Fibroblast of skin of scalp (primary cell): ENCODE results near the gene INPP4B.
A peak's percentile ranks its signal among the peaks of the same experiment; 100 is the strongest.

ENCODE experiments used
- DNase-seq: peaks from one replicate; pipeline ENCODE4 v3.0.0-alpha.2; 2013

Gene INPP4B

DNA sequence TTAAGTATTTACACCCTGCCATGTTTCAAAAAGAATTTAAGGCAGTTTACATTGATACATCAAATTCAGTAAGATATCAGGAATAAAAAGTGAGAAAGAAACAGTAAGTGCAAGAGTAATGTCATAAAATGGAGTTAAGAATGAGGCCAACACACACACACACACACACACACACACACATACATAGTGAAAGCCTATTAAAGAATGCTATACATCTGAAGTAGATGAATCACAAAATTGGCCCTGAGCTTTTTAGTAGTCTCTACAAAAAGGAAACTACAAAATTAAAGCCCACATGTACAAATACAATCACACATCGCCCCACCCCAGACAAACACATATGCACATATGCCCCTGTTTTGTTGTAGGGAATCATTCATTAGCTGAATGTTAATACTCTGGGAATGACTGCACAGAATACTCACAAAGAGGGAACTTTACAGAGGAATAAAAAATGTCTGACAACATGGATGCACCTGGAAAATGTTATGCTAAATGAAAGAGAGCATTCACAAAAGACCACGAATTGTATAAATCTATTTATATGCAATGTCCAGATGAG lies 780.9 kb downstream of the INPP4B start:
- DNase-seq, result peak; percentile 51

DNA sequence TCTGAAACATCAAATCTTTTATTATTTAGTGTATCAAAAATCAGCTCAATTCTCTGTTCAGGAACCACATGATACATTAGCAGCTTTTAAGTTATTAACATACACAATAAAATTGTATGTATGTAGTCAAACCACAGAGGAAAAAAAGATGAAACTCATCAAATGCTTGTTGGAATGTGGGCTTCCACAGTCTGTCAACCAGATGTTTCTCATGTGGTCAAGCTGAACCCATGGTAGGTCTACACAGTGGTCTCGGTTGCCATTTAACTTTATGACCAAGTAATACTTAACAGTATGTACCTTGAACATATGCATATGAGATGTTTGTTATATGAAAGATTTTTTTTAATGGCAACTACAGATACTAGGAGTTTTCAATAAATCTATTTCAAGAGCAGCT lies 781.9 kb downstream of the INPP4B start:
- DNase-seq, result peak; percentile 13

DNA sequence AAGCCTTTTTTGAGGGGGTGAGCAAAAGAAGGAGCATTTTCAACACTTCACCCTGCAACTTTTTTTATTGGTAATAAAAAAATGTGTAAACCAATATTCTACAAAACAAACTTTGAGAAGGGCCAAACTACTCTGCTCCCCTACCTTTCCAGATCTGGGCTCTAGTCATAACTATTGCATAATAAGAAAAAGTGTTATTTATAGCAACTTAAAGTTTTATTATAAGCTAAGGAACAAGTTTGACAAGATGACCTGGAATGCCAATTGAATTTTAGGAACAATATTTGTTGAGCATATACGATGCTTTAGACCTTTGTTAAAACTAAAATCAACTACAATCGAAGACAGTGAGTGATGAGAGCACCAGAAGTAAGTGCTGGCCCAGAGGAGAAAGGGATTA lies 800.1 kb downstream of the INPP4B start:
- no peak for DNase-seq

DNA sequence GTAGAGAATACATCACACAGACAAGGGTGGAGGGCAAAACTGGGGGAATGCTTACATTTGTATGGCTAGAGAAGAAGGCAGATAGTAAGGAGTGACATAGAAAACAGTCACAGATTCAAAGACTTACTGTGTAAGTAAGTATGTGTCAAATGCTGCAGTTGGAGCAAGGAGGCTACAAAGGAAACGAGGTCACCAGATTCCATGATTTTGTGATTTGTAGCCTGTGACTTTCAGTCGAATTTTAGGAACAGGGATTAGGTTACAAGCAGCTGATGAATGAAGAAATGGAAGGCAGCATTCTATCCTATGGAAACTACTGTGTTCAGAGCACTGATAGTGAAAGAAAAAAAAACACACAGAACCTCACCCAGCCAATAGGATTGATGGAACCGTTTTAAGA lies 801.8 kb downstream of the INPP4B start:
- peak; percentile 41 for DNase-seq

DNA sequence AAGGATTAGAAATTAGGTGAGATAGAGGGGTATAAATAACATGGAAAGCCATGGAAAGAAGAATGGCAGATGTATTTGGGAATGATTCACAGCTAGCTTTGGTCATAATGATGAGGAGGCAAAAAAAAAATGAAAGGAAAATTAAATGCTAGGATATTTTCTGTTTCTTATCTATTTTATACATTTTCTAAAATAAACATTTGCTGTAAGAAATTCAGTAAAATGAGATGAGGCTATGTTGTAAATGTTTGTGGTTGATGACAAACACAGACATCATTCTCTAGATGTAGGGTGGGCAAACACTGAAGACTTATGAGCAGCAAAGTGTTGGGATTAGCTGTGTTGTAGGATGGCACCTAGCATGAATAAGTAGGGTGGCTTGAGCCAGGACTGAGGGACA lies 802.6 kb downstream of the INPP4B start:
- peak; percentile 37 for DNase-seq

DNA sequence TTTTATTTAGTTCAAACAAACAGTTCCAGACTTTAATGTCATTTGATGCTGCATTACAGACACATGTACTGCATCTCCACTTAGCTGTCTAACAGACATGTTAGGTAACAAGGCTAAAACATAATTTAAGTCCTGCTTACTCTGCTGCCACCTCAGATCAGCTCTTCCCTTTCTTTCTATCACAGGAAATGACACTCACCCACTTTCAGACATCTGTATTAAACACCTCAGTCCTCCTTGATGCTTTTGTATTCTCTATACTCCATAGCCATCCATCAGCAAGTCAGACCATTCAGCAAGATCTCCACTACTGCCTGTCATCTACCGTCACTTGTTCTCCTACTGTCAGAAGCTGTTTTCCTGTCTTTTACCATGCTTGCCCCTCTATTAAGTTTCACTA lies 804.3 kb downstream of the INPP4B start:
- DNase-seq, result no peak

DNA sequence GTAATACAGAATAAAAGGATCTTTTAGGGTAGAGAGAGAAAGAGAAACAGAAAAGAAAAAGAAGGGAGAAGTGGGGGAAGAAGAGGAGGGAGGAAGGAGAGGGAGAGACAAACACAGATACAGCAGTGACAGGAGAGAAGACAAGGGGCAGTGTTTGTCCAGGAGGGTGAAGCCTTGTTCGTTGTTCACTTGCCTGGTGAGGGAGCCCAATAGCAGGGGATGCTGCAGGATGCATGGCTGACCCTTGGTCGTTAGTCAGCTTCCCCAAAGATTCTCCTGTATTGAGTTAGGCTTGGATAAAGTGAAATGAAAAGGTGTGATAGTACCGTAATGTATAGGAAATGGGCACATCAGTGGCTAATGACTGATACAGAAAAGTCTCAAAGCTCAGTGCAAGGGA lies 806.1 kb downstream of the INPP4B start:
- no peak for DNase-seq

DNA sequence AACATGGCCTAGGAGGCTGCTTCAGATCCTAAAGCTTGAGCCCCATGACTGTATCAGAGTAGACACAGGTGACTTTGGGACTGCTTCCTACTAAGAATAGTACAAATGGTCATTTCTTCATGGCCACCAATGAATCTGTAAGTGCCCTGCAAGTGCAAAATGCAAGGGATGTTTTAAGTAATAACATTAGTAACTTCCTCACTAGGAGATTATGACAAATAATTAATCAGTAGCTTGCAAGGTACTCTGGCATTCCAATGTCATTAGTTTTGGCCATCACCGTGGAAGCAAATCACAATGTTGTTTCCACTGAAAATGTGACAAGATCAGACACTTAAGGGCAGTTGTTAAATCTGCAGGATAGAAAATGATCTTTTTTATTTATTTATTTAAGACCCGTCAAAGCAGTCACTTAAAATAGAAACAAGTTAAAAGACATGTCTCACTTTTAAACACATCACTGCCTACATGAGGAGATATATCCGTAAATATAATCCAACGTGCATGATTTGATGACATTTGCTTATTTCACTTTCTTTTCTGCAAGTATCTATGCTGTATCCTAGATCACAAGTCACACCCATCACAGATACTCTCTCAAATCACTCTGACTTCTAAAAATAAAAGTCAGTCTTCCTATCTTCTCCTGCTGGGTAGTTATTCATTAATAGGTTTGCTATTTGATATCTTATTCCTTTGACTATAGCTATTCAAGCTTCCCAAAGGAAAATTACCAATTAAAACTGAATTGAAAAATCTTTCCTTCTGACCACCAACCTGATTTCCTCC lies 809.1 kb downstream of the INPP4B start:
- peak; percentile 21 for DNase-seq

DNA sequence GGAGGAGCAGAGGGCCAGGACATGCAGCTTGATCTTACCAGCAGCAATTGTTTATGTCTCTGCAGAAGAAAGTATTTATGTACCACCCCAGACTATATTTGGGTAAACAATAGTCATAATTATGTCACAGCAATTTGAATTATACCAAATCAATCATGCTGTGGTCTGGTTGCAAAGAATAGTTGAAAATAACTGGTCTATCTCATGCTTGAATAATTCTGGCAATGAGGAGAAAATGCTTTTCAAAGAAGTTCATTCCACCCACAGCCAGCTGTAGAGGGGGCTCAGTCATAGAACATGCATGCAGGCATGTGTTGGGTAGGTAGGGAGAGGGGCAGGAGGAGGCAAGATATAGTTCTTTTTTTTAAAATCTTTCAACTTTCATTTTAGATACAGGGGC lies 810.5 kb downstream of the INPP4B start:
- no peak for DNase-seq

DNA sequence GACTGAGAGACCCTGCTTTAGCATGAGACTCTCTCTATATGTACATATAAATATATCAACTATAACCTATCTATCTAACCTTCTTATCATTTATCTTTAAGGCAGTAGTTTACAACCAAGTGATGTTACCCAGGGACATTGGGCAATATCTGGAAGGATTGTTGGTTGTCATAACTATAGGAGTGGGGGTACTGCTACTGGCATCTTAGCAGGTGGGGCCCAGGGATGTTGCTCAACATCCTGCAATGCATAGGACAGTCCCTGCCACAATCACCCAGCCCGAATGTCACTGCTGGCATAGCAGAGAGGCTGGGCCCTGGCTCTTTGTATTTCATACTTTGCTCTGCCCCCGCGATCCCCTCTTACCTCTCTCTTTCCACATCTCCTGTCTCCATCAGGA lies 812.0 kb downstream of the INPP4B start:
- DNase-seq, result no peak

DNA sequence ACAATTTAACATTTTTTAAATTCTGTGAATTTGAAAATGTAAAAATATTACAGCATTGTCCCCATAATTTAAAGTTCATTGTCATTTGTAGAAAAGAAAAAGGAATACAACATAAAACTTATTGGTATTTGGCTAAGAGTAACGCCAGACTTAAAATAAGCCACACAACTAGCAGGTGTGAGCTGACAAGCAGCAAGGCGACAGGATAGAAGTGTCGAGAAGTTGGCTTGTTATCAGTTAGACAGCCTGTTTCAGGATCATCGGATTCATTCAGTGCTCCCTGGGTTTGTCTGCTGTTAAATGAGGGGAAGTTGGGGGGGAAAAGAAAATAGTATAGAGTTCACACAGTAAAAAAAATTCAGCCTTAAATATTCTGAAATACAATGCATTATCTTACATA lies 816.1 kb downstream of the INPP4B start:
- no peak for DNase-seq

DNA sequence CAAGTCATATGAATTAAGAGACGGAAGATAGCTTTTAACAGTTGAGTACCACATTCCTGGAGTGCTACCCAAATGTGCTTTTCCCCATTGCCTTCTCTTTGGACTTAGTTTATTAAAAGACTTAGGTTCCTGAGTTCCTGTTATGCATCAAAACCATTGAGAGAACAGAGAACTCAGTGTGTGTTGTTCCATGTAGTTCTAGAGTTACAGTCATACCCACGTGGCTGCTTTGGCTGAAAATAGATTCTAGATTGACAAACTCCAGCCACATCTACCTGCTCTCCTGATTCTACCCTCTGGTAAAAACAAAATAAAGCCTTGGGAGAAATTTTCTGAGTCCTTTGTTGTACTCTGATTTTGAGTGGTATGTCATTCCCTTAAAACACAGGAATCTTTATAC lies 824.3 kb downstream of the INPP4B start:
- no peak for DNase-seq

DNA sequence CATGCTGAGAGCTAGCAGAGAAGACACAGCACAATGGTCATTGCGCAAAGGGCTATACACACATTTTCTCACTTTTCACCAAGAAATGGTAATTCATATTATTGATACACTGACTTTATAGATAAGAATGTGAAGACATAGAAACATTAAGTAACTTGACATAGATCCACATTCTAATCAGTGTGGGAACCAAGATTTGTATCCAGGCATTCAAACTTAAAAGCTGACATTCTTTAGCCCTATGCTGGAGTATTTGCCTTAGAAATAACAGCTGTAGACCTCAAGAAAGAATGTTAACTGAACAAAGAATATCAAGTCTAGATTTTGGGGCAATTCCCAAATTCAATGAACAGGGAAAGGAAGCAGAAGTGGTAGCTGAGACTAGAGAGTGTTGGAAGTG lies 824.9 kb downstream of the INPP4B start:
- peak; percentile 17 for DNase-seq

DNA sequence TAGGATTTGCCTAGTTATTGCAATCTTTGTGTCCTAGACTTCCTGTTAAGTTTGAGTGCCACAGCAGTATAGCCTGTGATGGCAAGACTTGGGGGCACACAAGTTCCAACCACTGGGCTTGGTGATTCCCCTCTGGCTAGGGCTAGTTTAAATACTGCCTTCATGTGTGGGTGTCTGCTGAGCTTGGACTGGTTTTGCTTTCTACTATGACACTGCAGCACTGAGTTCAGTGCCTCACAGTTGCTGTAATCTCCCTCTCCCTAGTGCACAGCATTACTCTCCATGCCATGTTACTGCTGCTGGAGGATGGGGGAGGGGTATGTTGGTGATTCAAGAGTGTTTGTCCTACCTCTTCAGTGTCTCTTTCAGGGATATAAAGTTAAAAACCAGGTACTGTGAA lies 830.1 kb downstream of the INPP4B start:
- no peak for DNase-seq

DNA sequence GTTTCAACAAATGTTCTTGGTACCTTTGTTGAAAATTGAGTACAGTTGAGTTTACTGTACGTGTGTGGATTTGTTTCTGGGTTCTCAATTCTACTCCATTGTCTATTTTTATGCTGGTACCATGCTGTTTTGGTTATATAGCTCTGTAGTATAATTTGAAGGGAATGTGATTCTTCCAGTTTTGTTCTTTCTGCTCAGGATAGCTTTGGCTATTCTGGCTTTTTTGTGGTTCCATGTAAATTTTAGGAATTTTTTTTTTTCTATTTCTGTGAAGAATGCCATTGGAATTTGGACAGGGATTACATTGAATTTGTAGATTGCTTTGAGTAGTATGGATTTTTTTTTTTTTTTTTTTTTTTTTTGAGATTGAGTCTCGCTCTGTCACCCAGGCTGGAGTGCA lies 836.4 kb downstream of the INPP4B start:
- peak; percentile 14 for DNase-seq

DNA sequence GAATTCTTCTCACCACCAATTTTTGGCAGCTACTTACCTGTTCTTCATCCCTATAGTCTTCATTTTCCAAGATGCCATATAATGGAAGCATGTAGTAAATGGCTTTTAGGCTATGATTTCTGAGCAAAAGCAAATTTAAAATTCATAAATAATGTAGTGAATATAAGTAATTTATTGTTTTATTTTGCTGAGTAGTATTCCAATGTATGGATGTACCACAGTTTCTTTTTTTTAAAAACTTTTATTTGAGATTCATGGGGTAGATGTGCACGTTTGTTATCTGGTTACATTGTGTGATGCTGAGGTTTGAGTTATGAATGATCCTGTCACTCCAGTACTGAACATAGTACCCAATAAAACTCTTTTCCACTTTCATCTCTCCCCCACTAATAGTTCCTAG lies 840.6 kb downstream of the INPP4B start:
- no peak for DNase-seq

DNA sequence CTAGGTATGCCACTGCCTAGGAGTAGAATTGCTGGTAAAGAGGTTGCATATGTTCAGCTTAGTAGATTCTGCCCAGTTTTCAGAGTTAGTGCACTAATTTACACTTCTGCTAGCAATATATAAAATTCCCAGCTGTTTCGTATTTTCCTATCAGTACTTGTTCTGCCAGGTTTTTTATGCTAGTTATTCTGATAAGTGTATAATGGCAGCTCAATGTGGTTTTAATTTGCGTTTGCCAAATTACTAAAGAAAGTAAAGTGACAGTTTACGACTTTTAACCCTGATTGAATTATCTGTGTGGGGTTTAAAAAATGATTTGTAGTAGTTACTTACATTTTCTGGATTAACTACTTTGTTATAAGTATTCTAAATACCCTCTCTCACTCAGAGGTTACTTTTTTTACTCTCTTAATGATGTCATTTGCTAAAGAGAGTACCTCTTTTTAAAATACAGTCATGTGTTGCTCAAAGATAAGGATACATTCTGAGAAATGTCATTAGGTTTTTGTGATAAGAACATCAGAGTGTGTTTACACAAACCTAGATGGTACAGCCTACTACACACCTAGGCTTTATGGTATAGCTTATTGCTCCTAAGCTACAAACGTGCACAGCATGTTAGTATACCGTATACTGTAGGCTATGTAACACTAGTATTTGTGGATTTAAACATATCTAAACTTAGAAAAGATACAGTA lies 846.5 kb downstream of the INPP4B start:
- no peak for DNase-seq

DNA sequence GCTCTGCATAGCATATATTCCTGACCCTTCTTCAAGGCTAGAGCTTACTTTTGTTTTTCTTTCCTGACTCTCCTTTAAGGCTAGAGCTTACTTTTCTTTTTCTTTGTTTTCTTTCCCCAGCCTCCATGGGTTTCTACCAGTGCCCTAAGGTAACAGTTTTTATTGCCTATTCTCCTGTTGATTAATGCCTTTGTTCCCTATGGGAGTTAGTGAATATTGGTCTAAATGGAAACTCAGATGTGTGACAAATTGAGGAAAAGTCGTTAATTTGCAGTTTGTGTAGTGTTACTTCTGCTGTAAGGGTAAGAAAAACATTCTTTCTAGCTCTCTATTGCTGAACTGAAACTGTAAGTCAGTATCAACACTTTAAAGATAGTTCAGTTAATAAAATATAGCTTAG lies 851.0 kb downstream of the INPP4B start:
- DNase-seq, result no peak

DNA sequence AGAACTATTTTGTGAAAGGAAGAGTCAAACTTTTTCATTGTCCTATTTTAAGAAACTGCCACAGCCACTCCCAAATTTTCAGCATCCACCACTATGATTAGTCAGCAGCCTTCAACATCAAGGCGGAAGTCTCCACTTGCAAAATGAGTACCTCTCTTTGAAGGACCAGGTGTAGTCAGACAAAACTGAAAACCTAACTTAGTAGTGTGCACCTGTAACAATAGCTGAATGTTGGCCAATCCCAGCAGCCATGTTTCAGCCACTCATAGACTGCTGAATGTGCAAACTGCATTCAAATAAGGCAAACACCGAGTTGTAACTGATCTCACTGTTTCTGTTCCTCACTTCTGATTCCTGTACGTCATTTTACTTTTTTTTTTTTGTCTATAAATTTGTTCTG lies 868.7 kb downstream of the INPP4B start:
- DNase-seq, result no peak
